ENCODE results near the gene PXT1. TPM values are rescaled to one million over a fixed set of nuclear protein-coding genes. Genes with fewer than 3 reads are reported as not detected.
"Not testable (repeated sequence)": the region's sequence is repeated elsewhere in the genome, so short reads cannot be mapped to it uniquely, and the experiment has no call there.

PXT1 gene
- total RNA-seq, 2 experiments from 2014 or later, result 0.22 to 0.37 TPM

DNA sequence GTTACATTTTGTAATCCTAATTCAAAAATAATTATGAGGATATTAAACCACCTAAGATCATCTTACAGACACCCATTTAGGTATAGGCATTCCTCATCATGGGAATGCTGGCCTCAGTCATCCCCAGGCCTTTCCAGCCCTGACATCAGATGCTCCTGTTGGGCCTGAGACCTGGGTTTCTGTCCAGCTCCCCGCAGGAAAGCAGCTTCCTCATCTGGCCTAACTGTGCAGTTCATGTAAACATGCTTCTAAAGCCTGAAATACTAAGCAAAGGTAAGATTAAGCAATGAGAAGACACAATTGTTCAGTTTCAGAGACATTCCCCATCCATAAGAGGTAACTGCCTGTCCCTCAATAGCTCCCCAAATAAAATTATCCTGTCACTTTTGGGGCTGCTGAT, 74.2 kb downstream of the PXT1 start:
- Mint-ChIP-seq H3K27ac (no peak overlapping the region), H3K4me1 (peaks cover 1% of the 10 kb centered on the region), H3K27me3 (no peaks in the 10 kb centered on the region), H3K4me3 (no peak overlapping the region), H3K9me3 (no peaks in the 10 kb centered on the region), H3K36me3 (peaks cover 9% of the 10 kb centered on the region)
- DNase-seq (no peak), ATAC-seq (ENCODE audit: low read depth) (no peak)
- POLR2A ChIA-PET, result no interaction called here

DNA sequence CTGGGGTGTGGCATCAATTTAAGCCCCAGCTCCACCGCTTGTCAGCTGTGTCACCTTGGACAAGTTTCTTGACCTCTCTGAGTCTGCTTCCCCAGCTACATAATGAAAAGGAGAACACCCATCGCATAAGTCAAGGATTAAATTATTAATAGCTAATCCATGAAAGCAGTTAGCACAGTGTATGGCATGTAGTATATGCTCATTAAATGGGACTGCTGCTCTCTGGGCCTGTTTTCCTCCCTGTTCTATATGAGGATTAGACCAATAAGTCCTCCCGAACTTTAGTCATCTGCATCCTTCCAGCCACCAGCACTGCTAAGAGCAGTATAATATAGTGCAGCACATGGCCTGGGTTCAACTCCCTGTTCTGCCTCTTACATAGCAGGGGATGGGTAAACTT, 74.9 kb downstream of the PXT1 start:
- Mint-ChIP-seq H3K9me3 (no peaks in the 10 kb centered on the region), H3K36me3 (peaks cover 11% of the 10 kb centered on the region), H3K27me3 (no peaks in the 10 kb centered on the region), H3K4me3 (no peak overlapping the region), H3K27ac (no peak overlapping the region), H3K4me1 (peaks cover 1% of the 10 kb centered on the region)
- POLR2A ChIA-PET, result no interaction called here
- ATAC-seq (ENCODE audit: low read depth) (no peak), DNase-seq (no peak)

DNA sequence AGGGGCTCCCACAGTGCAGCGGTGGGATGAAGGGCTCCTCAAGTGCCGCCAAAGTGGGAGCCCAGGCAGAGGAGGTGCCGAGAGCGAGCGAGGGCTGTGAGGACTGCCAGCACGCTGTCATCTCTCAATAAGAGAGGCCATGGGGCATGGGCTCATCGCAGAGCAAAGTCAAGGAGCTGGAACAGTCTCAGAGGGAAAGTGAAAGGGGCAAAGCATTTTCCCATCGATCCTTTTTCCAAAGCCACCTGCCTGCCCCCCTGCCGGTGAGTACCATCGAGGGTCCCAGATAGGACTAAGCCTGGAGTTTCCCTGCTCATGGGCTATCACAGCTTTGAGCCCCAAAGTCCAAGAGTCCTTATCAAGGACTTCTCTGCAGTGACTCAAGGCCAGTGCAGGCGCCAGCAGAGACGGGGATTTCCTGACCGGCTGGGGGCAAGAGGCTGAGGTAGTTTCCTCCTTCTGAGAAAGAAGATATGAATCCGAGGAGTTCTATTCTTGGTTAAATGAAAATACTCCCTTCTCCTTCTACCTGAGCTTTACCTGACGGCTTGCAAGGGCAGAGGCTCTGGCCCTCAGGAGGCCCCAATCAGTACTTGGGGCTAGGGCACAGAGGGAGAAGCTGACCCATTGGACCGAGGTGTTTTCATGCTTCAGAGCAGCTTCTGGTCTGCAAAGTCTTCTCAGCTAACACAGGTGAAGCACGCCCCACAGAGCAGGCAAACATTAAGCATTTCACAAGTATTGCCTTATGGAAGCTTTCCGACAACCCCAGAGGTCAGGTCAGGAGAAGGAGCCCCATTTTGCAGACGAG, 77.8 kb downstream of the PXT1 start:
- Mint-ChIP-seq H3K27ac (no peak overlapping the region), H3K4me1 (peaks cover 6% of the 10 kb centered on the region), H3K9me3 (no peaks in the 10 kb centered on the region), H3K27me3 (no peaks in the 10 kb centered on the region), H3K36me3 (peaks cover 8% of the 10 kb centered on the region), H3K4me3 (no peak overlapping the region)
- DNase-seq, result no peak
- POLR2A ChIA-PET, result no interaction called here
- no peak for ATAC-seq (ENCODE audit: low read depth)

DNA sequence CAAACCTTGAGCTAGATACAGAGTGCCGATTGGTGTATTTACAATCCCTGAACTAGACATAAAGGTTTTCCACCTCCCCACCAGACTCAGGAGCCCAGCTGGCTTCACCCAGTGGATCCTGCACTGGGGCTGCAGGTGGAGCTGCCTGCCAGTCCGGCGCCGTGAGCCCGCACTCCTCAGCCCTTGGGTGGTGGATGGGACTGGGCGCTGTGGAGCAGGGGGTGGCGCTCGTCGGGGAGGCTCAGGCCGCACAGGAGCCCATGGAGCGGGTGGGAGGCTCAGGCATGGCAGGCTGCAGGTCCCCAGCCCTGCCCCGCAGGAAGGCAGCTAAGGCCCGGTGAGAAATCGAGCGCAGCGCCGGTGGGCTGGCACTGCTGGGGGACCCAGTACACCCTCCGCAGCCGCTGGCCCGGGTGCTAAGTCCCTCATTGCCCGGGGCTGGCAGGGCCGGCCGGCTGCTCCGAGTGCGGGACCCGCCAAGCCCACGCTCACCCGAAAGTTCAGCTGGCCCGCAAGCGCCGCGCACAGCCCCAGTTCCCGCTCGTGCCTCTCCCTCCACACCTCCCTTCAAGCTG, 78.5 kb downstream of the PXT1 start:
- H3K27ac Mint-ChIP-seq; ATAC-seq (ENCODE audit: low read depth); H3K36me3 Mint-ChIP-seq; H3K9me3 Mint-ChIP-seq; H3K4me3 Mint-ChIP-seq; DNase-seq; H3K4me1 Mint-ChIP-seq; POLR2A ChIA-PET; H3K27me3 Mint-ChIP-seq: not testable (repeated sequence)

DNA sequence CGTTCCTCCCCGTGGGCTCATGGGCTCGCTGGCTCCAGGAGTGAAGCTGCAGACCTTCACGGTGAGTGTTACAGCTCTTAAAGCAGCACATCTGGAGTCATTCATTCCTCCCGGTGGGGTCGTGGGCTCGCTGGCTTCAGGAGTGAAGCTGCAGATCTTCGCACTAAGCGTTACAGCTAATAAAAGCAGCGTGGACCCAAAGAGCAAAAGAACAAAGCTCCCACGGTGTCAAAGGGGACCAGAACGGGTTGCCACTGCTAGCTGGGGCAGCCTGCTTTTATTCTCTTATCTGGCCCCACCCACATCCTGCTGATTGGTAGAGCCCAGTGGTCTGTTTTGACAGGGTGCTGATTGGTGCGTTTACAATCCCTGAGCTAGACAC, 79.3 kb downstream of the PXT1 start:
- H3K4me1 Mint-ChIP-seq, result peaks cover 11% of the 10 kb centered on the region
- POLR2A ChIA-PET; H3K27me3 Mint-ChIP-seq; H3K27ac Mint-ChIP-seq; H3K4me3 Mint-ChIP-seq; H3K36me3 Mint-ChIP-seq; DNase-seq; ATAC-seq (ENCODE audit: low read depth); H3K9me3 Mint-ChIP-seq: not testable (repeated sequence)

DNA sequence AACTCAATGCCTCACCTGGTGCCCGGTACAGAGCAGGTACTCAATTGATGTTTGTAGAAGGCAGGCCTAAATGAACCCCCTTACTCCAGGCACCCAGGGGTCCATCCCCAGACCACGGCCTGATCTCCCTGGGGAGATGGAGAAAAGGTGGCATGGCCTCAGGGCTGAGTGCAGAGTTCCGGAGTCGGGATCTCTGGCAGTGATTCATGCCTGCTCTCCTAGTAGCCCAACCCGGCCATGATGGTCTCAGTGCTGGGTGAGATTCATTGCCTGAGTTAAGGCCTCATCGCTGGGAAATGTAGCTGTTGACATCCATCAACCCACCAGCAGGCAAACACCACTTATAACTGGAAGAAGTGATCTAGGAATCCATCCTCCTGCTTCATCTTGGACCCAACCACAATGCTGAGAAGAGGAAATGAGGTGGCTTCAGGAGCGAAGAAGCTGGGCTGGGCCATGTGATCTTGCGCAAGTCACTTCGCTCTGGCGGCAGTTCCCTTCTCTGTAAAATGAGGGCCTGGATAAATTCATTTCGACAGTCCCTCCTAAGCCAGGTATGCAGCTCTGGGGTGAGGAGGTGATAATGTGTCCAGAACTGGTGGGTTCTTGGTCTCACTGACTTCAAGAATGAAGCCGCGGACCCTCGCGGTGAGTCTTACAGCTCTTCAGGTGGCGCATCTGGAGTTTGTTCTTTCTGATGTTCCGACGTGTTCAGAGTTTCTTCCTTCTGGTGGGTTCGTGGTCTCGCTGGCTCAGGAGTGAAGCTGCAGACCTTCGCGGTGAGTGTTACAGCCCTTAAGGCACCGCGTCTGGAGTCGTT, 79.9 kb downstream of the PXT1 start:
- no peak for ATAC-seq (ENCODE audit: low read depth)
- peaks cover 4% of the 10 kb centered on the region for H3K36me3 Mint-ChIP-seq
- no peak overlapping the region for H3K4me3 Mint-ChIP-seq
- H3K27ac Mint-ChIP-seq, result no peak overlapping the region
- no peaks in the 10 kb centered on the region for H3K9me3 Mint-ChIP-seq
- peaks cover 16% of the 10 kb centered on the region for H3K4me1 Mint-ChIP-seq
- peaks cover 1% of the 10 kb centered on the region for H3K27me3 Mint-ChIP-seq
- no peak for DNase-seq
- POLR2A ChIA-PET, result no interaction called here

DNA sequence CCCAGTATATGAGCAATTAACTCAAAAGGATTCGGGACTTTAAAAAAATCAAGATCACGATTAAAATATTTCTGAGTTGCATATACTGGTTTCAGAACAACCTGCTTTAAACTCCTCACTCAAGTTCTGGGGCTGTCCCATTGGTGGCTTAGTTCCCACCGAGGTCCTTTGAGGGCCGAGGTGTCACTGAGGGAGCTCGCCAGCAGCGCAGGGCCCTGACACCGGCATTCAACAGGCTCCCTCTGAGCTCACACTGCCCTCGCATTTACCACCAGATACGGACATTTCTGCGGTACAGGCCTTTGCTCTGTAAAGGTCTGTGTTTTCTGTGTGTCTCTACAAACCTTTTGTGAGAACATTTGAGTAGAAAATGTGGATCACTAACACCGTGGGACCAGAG, 81.6 kb downstream of the PXT1 start:
- Mint-ChIP-seq H3K4me1 (peaks cover 17% of the 10 kb centered on the region), H3K36me3 (peaks cover 4% of the 10 kb centered on the region), H3K27me3 (peaks cover 6% of the 10 kb centered on the region), H3K4me3 (no peak overlapping the region), H3K27ac (no peak overlapping the region), H3K9me3 (no peaks in the 10 kb centered on the region)
- DNase-seq, result no peak
- POLR2A ChIA-PET, result no interaction called here
- ATAC-seq (ENCODE audit: low read depth), result no peak

DNA sequence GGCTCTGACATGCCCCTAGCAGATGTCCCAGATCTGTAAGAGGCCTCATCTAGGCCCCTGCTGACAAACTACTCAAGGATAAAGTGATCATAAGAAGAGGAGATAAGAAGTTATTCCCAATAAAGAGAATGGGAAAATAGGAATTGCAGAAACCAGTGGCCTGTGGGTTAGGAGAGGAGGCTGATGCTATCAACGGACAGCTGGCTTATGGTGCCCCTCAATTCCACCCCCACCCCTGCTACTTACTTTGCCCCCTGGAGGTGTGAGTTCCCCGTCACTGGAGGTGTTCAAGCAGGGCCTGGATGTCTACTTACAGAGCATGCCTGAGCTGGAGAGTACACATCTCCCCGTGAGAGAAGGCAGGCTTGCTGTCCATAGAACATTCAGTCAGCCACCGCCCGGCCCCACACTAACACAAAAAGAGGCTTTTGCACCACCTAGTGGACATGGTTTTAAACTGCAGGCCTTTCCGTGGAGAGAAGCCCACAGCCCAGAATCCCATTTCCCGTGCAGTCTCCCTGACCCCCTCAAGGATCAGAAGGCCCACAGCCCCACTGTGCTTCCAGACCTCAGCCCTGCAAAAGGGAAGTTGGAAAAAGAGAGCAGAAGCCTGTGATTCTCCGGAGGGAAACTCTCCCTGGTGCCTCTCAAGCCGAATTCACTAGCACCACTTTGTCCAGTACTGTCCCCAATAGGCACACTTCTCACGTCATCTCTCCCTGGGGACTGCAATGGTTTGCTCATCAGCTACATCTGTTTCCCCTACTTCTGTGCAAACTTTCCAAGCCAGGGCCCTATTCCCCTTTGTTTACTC, 82.2 kb downstream of the PXT1 start:
- ATAC-seq (ENCODE audit: low read depth), result peak; percentile 92
- POLR2A ChIA-PET, result no interaction called here
- DNase-seq, result peak; percentile 65
- no peak overlapping the region for H3K4me3 Mint-ChIP-seq
- H3K4me1 Mint-ChIP-seq, result peaks cover 20% of the 10 kb centered on the region
- H3K36me3 Mint-ChIP-seq, result peaks cover 4% of the 10 kb centered on the region
- H3K9me3 Mint-ChIP-seq, result no peaks in the 10 kb centered on the region
- peaks cover 10% of the 10 kb centered on the region for H3K27me3 Mint-ChIP-seq
- H3K27ac Mint-ChIP-seq, result no peak overlapping the region

DNA sequence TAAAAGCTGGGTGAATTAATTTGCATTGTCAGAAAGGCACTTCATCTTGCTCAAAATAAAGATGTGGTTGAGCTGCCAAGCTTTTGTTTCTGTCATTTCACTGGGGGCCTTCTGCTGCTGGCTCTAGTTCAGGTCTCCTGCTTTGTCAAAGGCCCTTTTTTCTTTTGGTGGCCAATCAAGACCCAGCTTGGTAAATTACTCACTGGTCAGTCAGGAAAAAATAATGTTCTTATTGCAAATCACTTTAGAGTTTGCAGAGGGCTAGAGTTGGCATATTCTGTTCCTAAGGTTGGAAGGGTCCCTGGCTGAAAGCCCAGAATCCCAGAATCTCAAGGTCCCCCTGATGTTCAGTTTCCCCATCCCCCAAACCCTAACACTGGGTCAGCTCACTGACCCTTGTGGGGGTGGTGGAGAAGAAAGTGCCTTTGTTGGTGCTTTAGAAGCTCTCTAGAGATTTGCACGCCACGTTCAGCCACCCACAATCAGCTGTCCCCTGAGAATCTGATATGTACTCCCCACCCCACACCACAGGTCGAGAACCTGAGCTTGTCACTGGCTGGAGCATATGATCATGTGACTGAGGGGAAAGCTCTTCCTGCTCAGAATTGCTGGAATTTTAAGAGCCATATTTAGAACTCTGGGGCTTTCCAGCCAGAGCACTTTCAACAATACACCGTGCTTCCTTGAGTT, 84.3 kb downstream of the PXT1 start:
- H3K4me1 Mint-ChIP-seq, result peaks cover 20% of the 10 kb centered on the region
- H3K36me3 Mint-ChIP-seq, result peaks cover 7% of the 10 kb centered on the region
- DNase-seq, result no peak
- no peak overlapping the region for H3K27ac Mint-ChIP-seq
- POLR2A ChIA-PET, result interaction anchor here (0.8 to 1.3 kb wide), 3 partner anchors 8 to 237 kb away, joined by 3 to 4 read pairs (median 3); no protein-coding TSS in a partner anchor
- ATAC-seq (ENCODE audit: low read depth), result no peak
- peaks cover 14% of the 10 kb centered on the region for H3K27me3 Mint-ChIP-seq
- H3K4me3 Mint-ChIP-seq, result no peak overlapping the region
- H3K9me3 Mint-ChIP-seq, result peaks cover 1% of the 10 kb centered on the region

DNA sequence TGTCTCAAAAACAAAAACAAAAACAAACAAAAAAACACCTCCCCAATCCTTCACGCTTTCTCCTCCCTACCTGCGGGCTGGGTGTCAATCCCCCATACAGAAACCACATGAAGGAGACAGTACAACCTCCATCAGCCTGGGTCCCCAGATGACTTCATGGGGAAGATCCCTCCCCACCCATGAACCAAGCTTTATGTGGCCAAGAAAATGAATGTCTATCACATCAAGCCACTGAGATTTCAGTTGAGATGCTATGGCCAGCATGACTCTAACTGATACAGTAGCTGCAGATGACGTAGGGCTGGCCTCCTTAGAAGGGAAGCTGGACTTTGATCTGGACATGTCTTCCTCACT, 84.8 kb downstream of the PXT1 start:
- Mint-ChIP-seq H3K27ac (no peak overlapping the region), H3K27me3 (peaks cover 14% of the 10 kb centered on the region), H3K4me1 (peaks cover 20% of the 10 kb centered on the region), H3K4me3 (no peak overlapping the region), H3K9me3 (peaks cover 1% of the 10 kb centered on the region), H3K36me3 (peaks cover 6% of the 10 kb centered on the region)
- no peak for DNase-seq
- peak; percentile 30 for ATAC-seq (ENCODE audit: low read depth)
- POLR2A ChIA-PET, result interaction anchor here (0.8 to 1.3 kb wide), 2 partner anchors 17 to 236 kb away, joined by 3 to 4 read pairs; no protein-coding TSS in a partner anchor

DNA sequence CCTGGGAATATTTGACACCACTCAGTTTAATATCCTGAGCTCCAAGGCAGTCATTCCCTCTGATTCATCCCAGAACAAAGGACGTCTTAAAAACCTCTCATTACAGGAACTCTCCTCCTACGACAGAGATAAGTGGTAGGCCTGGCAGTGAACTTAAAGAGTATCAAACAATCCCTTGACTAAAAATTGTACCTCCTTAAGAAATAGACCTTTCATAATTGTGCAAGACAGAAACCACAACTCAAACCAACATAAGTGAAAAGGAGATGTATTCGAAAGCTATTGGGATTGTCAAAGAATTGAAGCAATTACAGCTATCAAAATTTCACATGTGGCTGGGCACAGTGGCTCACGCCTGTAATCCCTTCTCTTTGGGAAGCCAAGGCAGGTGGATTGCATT, 86.8 kb downstream of the PXT1 start:
- POLR2A ChIA-PET, result interaction anchor here (0.7 kb wide), 1 partner anchor 226 kb away, joined by 4 read pairs; no protein-coding TSS in a partner anchor
- peaks cover 1% of the 10 kb centered on the region for H3K9me3 Mint-ChIP-seq
- no peak for ATAC-seq (ENCODE audit: low read depth)
- DNase-seq, result no peak
- no peak overlapping the region for H3K4me3 Mint-ChIP-seq
- H3K4me1 Mint-ChIP-seq, result peaks cover 20% of the 10 kb centered on the region
- H3K36me3 Mint-ChIP-seq, result peaks cover 3% of the 10 kb centered on the region
- peaks cover 14% of the 10 kb centered on the region for H3K27me3 Mint-ChIP-seq
- no peak overlapping the region for H3K27ac Mint-ChIP-seq

DNA sequence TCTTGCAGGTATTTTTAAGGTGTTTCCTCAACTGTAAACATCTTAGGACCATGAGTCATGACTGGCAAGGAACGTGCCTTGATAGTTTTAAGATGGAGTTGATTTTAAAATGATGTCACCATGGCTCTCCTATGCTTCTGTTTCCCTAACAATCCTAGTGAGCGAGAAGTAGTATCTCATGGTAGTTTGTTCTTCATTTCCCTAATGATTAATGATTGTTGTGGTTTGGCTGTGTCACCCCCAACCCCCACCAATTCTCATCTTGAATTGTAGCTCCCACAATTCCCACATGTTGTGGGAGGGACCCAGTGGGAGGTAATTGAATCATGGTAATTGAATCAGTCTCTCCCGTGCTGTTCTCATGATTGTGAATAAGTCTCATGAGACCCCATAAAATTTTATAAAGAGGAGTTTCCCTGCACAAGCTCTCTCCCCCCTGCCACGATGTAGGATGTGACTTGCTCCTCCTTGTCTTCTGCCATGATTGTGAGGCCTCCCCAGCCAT, 89.2 kb downstream of the PXT1 start:
- H3K9me3 Mint-ChIP-seq, result peaks cover 1% of the 10 kb centered on the region
- POLR2A ChIA-PET, result no interaction called here
- H3K36me3 Mint-ChIP-seq, result peaks cover 3% of the 10 kb centered on the region
- H3K4me1 Mint-ChIP-seq, result peaks cover 11% of the 10 kb centered on the region
- ATAC-seq (ENCODE audit: low read depth), result no peak
- H3K27me3 Mint-ChIP-seq, result peaks cover 18% of the 10 kb centered on the region
- DNase-seq, result no peak
- no peak overlapping the region for H3K27ac Mint-ChIP-seq
- no peak overlapping the region for H3K4me3 Mint-ChIP-seq
